RWPE2 (cell line): ENCODE data around the gene TLE4.

Source experiments
- ATAC-seq: fragments of 200-7000 bp; cut with Tn5 transposase; 3 replicates; pipeline ENCODE4 v1.9.1; 2021; ENCODE audit warnings: low read depth
- DNase-seq: peaks from one replicate; pipeline ENCODE4 v3.0.0-alpha.2; 2020; ENCODE audit warnings: low spot score
- H3K27ac ChIP-seq: fragments of 450-650 bp; 2 replicates; pipeline ENCODE4 v1.5.1; 2017; ENCODE audit warnings: mild to moderate bottlenecking; ENCODE audit not compliant: poor library complexity, severe bottlenecking
- H3K27me3 ChIP-seq: fragments of 250-450 bp; sonication (Bioruptor Pico); 2 replicates; pipeline ENCODE4 v1.5.1; 2021; ENCODE audit warnings: mild to moderate bottlenecking, moderate library complexity; ENCODE audit not compliant: insufficient read depth, poor library complexity, severe bottlenecking
- H3K36me3 ChIP-seq: fragments of 250-450 bp; sonication (Bioruptor Pico); 2 replicates; pipeline ENCODE4 v1.5.1; 2020; ENCODE audit warnings: low read depth, mild to moderate bottlenecking, moderate library complexity
- H3K4me1 ChIP-seq: fragments of 250-450 bp; sonication (Bioruptor Pico); 2 replicates; pipeline ENCODE4 v1.5.1; 2021; ENCODE audit warnings: mild to moderate bottlenecking, moderate library complexity; ENCODE audit not compliant: insufficient read depth, poor library complexity, severe bottlenecking
- H3K4me3 ChIP-seq: fragments of 250-450 bp; sonication (Bioruptor Pico); 2 replicates; pipeline ENCODE4 v1.5.1; 2021; ENCODE audit warnings: mild to moderate bottlenecking, moderate library complexity; ENCODE audit not compliant: severe bottlenecking
- H3K9me3 ChIP-seq: fragments of 250-450 bp; sonication (Bioruptor Pico); 2 replicates; pipeline ENCODE4 v1.5.1; 2021; ENCODE audit warnings: mild to moderate bottlenecking, moderate library complexity; ENCODE audit not compliant: severe bottlenecking
- TF ChIP-seq, protein P1 (sequence below): fragments of 450-650 bp; IDR thresholded peaks from one replicate; pipeline ENCODE4 v1.5.1; 2017; ENCODE audit warnings: mild to moderate bottlenecking, moderate library complexity; ENCODE audit not compliant: poor library complexity, severe bottlenecking

The TLE4 gene

DNA sequence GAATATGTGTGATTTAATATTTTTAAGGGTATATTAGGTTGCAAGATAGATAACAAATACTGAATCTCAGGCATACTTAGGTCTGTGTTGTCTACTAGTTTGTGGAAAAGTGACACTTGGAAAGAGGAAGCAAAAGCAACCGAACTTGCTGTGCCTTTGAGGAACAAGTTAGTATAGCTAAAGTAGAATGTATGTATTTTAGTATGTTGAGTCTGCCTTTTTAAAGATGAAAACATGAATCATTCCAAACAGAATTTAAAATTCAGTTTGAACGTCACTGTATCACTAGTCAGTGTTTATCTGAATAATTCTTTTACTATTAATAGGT, 12.9 kb downstream of the TLE4 start:
- Histone ChIP-seq H3K27ac (no peak overlapping the region), H3K4me1 (peaks cover 10% of the 10 kb centered on the region), H3K9me3 (no peaks in the 10 kb centered on the region), H3K36me3 (no peaks in the 10 kb centered on the region), H3K27me3 (no peaks in the 10 kb centered on the region), H3K4me3 (no peak overlapping the region)
- TF ChIP-seq, protein P1, sequence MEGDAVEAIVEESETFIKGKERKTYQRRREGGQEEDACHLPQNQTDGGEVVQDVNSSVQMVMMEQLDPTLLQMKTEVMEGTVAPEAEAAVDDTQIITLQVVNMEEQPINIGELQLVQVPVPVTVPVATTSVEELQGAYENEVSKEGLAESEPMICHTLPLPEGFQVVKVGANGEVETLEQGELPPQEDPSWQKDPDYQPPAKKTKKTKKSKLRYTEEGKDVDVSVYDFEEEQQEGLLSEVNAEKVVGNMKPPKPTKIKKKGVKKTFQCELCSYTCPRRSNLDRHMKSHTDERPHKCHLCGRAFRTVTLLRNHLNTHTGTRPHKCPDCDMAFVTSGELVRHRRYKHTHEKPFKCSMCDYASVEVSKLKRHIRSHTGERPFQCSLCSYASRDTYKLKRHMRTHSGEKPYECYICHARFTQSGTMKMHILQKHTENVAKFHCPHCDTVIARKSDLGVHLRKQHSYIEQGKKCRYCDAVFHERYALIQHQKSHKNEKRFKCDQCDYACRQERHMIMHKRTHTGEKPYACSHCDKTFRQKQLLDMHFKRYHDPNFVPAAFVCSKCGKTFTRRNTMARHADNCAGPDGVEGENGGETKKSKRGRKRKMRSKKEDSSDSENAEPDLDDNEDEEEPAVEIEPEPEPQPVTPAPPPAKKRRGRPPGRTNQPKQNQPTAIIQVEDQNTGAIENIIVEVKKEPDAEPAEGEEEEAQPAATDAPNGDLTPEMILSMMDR, result no peak
- ATAC-seq, result no peak
- no peak for DNase-seq

DNA sequence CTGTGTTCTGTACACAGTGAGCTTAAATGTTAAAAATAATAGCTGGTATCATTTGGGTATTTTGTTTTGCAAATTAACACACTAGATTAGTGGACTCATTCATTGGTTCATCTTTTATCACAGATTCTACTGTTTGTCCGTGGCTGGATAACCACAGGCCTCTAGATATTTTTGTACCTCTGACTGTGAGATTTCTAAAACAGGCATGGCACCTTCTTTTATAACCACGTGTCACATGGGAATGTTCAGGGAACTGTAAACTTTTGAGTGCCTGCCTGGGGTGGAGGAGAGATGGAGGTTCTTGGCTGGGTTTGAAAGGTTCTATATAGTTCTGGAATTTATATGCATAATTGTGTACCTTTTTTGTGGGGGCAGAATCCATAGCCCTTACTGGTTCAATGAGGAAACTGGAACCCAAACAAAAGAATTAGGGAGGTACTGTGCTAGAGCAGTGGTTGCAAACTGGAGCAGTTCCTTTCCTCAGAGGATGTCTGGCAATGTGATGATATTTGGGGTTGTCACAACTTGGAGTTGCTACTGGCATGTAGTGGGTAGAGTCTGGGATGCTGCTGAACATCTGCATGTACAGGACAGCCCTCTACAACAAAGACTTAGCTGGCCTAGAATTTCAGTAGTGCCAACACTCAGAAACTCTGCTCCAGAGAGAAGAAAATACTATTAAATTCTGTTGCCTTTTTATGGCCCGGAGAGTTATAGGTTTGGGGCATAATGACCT, 16.9 kb downstream of the TLE4 start:
- TF ChIP-seq, protein P1, result no peak
- no peak overlapping the region for H3K4me3 ChIP-seq
- no peaks in the 10 kb centered on the region for H3K27me3 ChIP-seq
- H3K9me3 ChIP-seq, result no peaks in the 10 kb centered on the region
- H3K4me1 ChIP-seq, result no peaks in the 10 kb centered on the region
- no peak for ATAC-seq
- no peaks in the 10 kb centered on the region for H3K36me3 ChIP-seq
- H3K27ac ChIP-seq, result no peak overlapping the region
- DNase-seq, result no peak

DNA sequence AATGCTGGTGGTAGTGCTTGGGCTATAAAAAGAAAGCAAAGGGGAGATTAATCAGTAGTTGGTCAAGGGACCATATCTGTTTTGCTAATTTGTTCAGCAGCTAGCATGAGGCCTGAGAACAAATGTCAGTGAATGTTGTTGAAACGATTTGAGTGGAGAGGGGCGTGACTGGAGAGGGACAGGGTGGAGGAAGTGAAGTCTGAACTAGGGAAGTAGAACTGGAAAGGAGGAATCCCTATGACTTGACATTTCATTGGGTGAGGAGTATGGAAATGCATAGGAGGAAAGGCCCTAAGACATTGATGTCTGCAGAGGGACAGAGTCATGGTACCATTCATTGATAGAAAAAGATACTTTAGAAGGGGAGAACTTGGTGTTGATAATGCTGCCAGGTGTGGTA, 19.7 kb downstream of the TLE4 start:
- Histone ChIP-seq H3K36me3 (no peaks in the 10 kb centered on the region), H3K27me3 (no peaks in the 10 kb centered on the region), H3K4me3 (no peak overlapping the region), H3K4me1 (no peaks in the 10 kb centered on the region), H3K27ac (no peak overlapping the region), H3K9me3 (no peaks in the 10 kb centered on the region)
- TF ChIP-seq, protein P1, result no peak
- DNase-seq, result no peak
- no peak for ATAC-seq

DNA sequence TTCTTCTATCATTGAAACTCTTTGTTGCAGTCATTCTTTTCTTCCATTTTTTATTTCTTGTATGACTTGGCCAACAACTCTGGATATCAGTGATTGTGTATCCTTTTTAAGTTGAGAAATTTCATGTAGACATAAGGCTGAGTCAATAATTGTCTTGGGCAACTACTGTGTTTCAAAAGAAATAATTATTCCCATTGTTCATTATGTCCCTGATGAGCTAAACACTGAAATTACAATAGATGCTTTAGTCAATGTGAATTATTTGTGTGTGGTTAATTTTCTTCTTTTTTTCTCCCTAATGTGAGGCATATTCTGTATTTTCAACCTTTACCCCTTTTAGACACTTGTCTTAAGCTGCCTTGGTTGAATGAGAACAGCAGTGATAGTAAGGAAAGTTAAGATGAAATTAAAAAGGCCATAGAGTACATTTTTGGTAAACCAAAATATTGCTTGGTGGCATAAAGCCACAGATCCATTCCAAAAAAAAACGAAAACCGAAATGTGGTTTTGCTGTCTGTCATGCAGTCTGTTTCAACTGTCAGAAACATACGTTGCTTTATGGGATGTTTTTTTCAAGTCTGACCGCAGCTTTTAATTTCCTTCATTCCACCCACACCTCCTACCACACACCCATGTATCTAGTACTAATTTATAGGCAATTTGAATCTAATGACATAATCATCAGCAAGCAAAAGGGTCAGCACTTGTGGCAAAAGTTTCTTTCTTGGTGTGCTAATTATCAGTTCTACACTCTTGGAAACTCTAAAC, 21.1 kb downstream of the TLE4 start:
- no peak for DNase-seq
- Histone ChIP-seq H3K4me1 (no peaks in the 10 kb centered on the region), H3K27ac (no peak overlapping the region), H3K36me3 (no peaks in the 10 kb centered on the region), H3K27me3 (no peaks in the 10 kb centered on the region), H3K9me3 (no peaks in the 10 kb centered on the region), H3K4me3 (no peak overlapping the region)
- no peak for ATAC-seq
- TF ChIP-seq, protein P1, result no peak
